Stomach (tissue), 4 donors: Measurements from ENCODE around the gene GOLT1A.

Source experiments
- CTCF ChIP-seq, 7 experiments: fragments of 450-650 bp in 4 of 7; fragments of 200-600 bp in 3 of 7; sonication (generic) in 3 of 7; IDR thresholded peaks; one replicate each; pipeline ENCODE4 v1.5.1; 2016 to 2019; ENCODE audit warnings: antibody characterized with exemption in 7 of 7, control low read depth in 2 of 7, mild to moderate bottlenecking in 1 of 7
- POLR2A ChIP-seq, 4 donors: fragments of 450-650 bp; IDR thresholded peaks; one replicate each; pipeline ENCODE4 v1.6.1; 2016; ENCODE audit warnings: antibody characterized with exemption in 4 of 4, control low read depth in 2 of 4, mild to moderate bottlenecking in 1 of 4, moderate library complexity in 1 of 4

- TF ChIP-seq CTCF (IDR thresholded peaks at IDR 0.05): no peak
- TF ChIP-seq POLR2A (IDR thresholded peaks at IDR 0.05): no peak
These were observed 2.4 kb upstream of the GOLT1A start for GRCh38 chr1:204216236-204216635.
